ENCODE measurements around the gene FA2H. TPM values are rescaled to one million over a fixed set of nuclear protein-coding genes. Genes with fewer than 3 reads are reported as not detected.
A peak's percentile ranks its signal among the peaks of the same experiment; 100 is the strongest.
"Not testable (repeated sequence)": the region's sequence is repeated elsewhere in the genome, so short reads cannot be mapped to it uniquely, and the experiment has no call there.

Gene FA2H, protein sequence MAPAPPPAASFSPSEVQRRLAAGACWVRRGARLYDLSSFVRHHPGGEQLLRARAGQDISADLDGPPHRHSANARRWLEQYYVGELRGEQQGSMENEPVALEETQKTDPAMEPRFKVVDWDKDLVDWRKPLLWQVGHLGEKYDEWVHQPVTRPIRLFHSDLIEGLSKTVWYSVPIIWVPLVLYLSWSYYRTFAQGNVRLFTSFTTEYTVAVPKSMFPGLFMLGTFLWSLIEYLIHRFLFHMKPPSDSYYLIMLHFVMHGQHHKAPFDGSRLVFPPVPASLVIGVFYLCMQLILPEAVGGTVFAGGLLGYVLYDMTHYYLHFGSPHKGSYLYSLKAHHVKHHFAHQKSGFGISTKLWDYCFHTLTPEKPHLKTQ
- not detected in 2 replicates for polyA plus RNA-seq (2014; cell fraction: cytosol; rRNA removed)
- not detected in 2 replicates for polyA plus RNA-seq (2014; cell fraction: nucleus; rRNA removed)

- peak; percentile 84 for DNase-seq (ENCODE audit: low spot score)
These were observed at the start of gene FA2H for GRCh38 chr16:74774223-74775139. FA2H (minus strand) TSS chr16:74774820; CDS start chr16:74774755, 65 bp downstream.

DNA sequence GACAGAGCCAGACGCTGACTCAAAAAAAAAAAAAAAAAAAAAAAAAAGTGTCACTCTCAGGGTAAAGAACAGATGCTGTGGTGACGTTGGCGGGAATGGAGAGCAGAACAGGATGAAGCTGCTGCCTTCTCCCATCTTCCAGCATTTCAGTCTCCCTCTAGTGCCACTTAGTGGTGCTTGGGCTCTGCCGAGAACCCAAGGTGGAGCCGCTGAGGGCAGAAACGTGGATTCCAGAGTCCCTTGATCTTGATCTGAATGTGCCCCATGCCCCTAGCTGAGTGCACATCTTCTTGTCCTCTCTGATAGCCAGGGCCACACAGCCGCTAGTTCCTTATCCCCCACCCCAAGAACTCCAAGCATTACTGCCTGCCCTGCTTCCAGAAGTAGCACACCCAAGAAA, 43.2 kb upstream of the FA2H start:
- peak; percentile 37 for DNase-seq (ENCODE audit: low spot score)

DNA sequence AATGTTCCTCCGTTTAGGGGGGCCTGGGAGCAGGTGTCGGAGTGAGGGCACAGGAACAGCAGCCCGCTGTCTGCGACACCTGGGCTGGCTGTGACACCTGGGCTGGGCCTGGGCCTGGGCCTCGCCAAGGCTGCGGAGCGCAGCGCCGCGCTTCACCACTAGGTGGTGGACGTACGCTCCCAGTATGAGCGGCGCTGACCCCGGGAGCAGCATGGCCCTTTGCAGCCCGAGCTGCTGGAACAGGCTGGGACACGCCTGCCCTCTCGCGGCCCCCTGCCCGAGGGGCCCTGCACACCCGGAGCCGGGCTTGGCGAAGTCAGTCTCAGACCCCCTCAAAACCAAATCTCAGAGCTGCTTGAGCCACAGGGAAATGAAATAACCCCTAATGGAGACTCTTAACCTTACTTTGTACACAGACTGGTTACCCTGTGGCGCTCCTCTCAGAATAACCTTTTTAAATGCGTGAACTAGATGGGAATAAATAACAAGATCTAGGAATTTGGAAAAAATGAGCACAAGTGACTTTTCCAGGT, 38.6 kb upstream of the FA2H start:
- DNase-seq (ENCODE audit: low spot score) = peak; percentile 82

- no peak for DNase-seq (ENCODE audit: low spot score)
These were observed 37.3 kb upstream of the FA2H start for GRCh38 chr16:74811911-74812310.

DNA sequence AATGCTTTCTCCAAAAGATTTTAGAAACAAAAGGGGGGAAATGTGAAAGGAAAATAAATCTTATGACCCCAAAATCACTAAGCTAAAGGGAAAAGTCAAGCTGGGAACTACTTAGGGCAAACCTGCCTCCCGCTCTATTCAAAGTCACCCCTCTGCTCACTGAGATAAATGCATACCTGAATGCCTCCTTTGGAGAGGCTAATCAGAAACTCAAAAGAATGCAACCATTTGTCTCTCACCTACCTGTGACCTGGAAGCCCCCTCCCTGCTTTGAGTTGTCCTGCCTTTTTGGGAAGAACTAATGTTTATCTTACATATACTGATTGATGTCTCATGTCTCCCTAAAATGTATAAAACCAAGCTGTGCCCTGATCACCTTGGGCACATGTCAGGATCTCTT, 36.6 kb upstream of the FA2H start:
- DNase-seq (ENCODE audit: low spot score) = not testable (repeated sequence)

- DNase-seq (ENCODE audit: low spot score) = no peak
These were observed 32.5 kb upstream of the FA2H start for GRCh38 chr16:74807052-74807646.

GRCh38 chr16:74800216-74800871, 25.7 kb upstream of the FA2H start:
- DNase-seq (ENCODE audit: low spot score) = no peak

DNA sequence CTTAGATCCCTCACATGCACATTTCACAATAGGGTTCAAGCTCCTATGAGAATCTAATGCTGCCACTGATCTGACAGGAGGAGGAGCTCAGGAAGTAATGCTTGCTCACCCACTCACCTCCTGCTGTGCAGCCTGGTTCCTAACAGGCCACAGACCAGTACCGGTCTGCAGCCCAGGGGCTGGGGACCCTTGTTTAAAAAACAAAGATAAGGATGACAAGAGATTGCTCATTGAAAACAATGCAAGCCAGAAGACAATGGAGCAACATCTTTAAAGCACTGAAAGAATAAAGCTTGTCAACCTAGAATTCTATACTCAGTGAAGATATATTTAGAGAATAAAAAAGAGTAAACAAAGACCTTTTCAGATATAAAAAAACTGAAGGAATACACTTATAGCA, 22.8 kb upstream of the FA2H start:
- DNase-seq (ENCODE audit: low spot score) = no peak

DNA sequence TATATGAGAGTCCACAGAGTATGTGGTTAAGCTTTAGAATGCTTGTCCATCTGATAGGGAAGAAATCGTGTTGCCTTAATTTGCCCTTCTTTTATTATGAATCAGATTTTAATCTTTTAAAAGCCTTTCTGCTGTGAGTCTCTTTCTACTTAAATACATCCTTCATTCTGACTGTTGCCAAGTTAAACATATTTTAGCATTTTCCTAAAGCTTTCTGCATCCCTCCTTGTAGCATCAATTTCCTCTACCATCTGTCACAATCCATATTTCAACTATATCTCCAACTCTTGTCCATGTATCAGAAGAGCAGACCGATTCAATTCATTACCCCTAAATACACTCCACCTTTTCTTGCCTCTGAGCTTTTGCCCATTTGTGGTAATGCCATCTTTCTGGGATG, 20.5 kb upstream of the FA2H start:
- no peak for DNase-seq (ENCODE audit: low spot score)

- DNase-seq (ENCODE audit: low spot score) = no peak
These were observed 20.0 kb upstream of the FA2H start for GRCh38 chr16:74794668-74795067.

DNA sequence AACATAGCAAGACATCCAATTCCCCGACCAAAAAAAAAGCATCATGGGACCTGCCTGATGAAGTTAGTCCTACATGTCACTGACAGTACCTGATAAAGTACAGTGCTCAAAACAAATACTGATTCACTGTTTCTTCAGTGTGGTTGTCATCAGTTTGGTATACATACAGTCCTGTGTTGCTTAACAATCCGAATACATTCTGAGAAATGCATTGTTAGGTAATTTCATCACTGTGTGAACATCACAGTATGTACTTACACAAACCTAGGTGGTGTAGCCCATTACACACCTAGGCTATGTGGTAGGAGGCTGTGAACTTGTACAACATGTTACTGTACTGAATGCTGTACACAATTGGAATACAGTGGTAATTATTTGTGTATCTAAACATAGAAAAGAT, 19.0 kb upstream of the FA2H start:
- DNase-seq (ENCODE audit: low spot score) = no peak

GRCh38 chr16:74792225-74792624, 17.6 kb upstream of the FA2H start:
- DNase-seq (ENCODE audit: low spot score) = no peak

GRCh38 chr16:74791749-74792148, 17.1 kb upstream of the FA2H start:
- not testable (repeated sequence) for DNase-seq (ENCODE audit: low spot score)

DNA sequence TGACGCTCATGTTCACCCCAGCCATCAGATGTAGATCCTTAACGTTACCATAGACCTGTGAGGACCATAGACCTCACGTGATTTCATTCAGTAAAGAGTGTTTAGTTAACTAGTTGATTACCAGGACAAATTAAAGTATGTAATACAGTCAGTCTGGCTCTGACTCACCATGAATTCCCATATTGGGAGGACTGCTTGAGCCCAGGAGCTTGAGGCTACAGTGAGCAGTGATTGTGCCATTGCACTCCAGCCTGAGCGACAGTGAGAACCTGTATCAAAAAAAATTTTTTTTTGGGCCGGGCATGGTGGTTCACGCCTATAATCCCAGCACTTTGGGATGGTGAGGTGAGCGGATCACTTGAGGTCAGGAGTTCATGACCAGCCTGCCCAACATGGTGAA, 13.5 kb upstream of the FA2H start:
- no peak for DNase-seq (ENCODE audit: low spot score)

GRCh38 chr16:74785031-74785430, 10.4 kb upstream of the FA2H start:
- no peak for DNase-seq (ENCODE audit: low spot score)

GRCh38 chr16:74778646-74779045, 4.0 kb upstream of the FA2H start:
- DNase-seq (ENCODE audit: low spot score) = no peak

- no peak for DNase-seq (ENCODE audit: low spot score)
These were observed 2.3 kb upstream of the FA2H start for GRCh38 chr16:74776926-74777325.

GRCh38 chr16:74775255-74775654, 635 bp upstream of the FA2H start:
- no peak for DNase-seq (ENCODE audit: low spot score)

GRCh38 chr16:74773446-74774222, 986 bp downstream of the FA2H start:
- DNase-seq (ENCODE audit: low spot score) = no peak

DNA sequence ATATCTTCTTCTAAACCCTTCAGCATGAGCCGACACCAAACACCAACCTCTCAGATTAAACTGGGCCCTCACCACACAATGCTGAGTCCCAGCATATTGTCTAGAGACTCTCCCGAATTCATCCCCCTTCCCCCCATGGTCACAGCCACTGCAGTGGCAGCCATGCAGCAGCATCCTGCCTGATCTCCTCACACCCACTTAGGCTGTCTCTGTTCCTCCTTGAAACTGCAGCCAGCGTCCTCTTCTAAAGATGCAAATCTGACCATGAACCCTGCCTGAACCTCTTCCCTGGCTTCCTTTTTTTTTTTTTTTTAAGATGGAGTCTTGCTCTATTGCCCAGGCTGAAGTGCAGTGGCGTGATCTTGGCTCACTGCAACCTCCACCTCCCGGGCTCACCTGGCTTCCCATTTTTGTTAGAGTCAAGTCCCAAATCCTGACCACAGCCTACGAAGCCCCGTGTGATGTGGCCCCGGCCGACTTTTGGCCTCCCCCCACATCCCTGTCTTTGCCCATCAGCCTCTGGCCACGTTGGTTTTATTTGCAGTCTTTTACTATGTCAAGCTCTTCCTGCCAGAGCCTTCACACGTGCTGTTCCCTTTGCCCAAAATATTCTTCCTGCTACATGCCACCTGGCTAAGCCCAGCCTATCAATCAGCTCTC, 2.8 kb downstream of the FA2H start:
- DNase-seq (ENCODE audit: low spot score) = no peak

All from SK-N-DZ (cell line).